Central memory CD8-positive, alpha-beta T cell (primary cell): Measurements from ENCODE around the gene NSUN6.

ENCODE experiments used
- ATAC-seq: fragments of 150-1000 bp; cut with Tn5 transposase; replicated peaks from 2 replicates; pipeline ENCODE4 v1.10.0; 2022; ENCODE audit warnings: mild to moderate bottlenecking, moderate FRiP score, moderate number of reproducible peaks; ENCODE audit not compliant: poor library complexity, severe bottlenecking; ENCODE audit errors: extremely low read depth
- DNase-seq, 2 donors: peaks; one replicate each; pipeline ENCODE4 v3.0.0; 2021; ENCODE audit warnings: low spot score in 2 of 2
- H3K27ac Mint-ChIP-seq: one replicate; pipeline ENCODE4 v1.8.0; 2022; ENCODE audit warnings: low read depth, mild to moderate bottlenecking, moderate library complexity, mixed read lengths
- H3K27me3 Mint-ChIP-seq: one replicate; pipeline ENCODE4 v1.8.0; 2022; ENCODE audit warnings: mixed read lengths
- H3K36me3 Mint-ChIP-seq: one replicate; pipeline ENCODE4 v1.8.0; 2022; ENCODE audit warnings: mild to moderate bottlenecking, moderate library complexity, mixed read lengths; ENCODE audit not compliant: insufficient read depth
- H3K4me1 Mint-ChIP-seq: one replicate; pipeline ENCODE4 v1.8.0; 2022; ENCODE audit warnings: mixed read lengths
- H3K4me3 Mint-ChIP-seq: one replicate; pipeline ENCODE4 v1.8.0; 2022; ENCODE audit warnings: mild to moderate bottlenecking, moderate library complexity, mixed read lengths
- H3K9me3 Mint-ChIP-seq: one replicate; pipeline ENCODE4 v1.8.0; 2022; ENCODE audit warnings: mixed read lengths

Gene NSUN6

DNA sequence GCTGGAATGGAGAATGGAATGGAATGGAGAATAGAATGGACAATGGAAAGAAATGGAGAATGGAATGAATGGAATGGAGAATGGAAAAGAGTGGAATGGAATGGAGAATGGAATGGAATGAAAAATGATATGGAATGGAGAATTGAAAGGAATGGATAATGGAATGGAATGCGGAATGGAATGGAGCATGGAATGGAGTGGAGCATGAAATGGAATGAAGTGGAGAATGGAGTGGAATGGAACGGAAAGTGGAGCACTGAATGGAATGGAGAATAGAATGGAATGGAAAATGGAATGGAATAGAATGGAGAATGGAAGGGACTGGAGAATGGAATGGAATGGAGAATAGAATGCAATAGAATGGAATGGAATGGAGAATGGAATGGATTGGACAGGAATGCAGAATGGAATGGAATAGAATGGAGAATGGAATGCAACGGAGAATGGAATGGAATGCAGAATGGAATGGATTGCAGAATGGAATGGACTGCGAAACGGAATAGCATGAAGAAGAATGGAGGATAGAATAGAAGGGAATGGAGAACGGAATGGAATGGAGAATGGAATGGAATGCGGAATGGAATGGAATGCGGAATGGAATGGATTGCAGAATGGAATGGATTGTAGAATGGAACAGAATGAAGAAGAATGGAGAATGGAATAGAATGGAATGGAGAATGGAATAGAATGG is 89.4 kb downstream of the NSUN6 start:
- Mint-ChIP-seq H3K4me3 (no peak overlapping the region), H3K4me1 (no peaks in the 10 kb centered on the region), H3K27me3 (no peaks in the 10 kb centered on the region), H3K9me3 (no peaks in the 10 kb centered on the region), H3K27ac (no peak overlapping the region), H3K36me3 (no peaks in the 10 kb centered on the region)
- no peak for DNase-seq
- no peak for ATAC-seq

- H3K9me3 Mint-ChIP-seq: no peaks in the 10 kb centered on the region
Observed at GRCh38 chr10:18557960-18558359, 93.4 kb downstream of the NSUN6 start.

DNA sequence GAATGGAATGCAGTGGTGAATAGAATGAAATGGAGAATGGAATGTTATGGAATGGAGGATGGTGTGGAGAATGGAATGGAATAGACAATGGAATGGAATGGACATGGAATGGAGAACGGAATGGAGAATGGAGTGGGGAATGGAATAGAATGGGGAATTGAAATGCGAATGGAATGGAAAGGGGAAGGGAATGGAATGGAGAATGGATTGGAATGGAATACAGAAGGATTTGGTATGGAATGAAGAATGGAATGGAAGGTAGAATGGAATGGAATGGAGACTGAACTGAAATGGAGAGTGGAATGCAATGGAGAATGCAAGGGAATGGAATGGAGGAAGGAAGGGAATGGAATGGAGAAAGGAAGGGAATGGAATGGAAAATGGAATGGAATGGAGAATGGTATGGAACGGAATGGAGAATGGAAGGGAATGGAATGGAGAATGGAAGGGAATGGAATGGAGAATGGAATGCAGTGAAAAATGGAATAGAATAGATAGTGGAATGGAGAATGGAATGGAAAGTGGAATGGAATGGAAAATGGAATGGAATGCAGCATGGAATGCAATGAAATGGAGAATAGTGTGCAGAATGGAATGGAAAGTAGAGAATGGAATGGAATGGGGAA is 94.8 kb downstream of the NSUN6 start:
- no peak for DNase-seq
- Mint-ChIP-seq H3K9me3 (no peaks in the 10 kb centered on the region), H3K27ac (no peak overlapping the region), H3K4me1 (no peaks in the 10 kb centered on the region), H3K36me3 (peaks cover under 1% of the 10 kb centered on the region), H3K4me3 (no peak overlapping the region), H3K27me3 (no peaks in the 10 kb centered on the region)
- ATAC-seq: no peak

More at GRCh38 chr10:18557960-18558359, 93.4 kb downstream of the NSUN6 start:
- Mint-ChIP-seq H3K27ac (no peak overlapping the region), H3K27me3 (no peaks in the 10 kb centered on the region), H3K36me3 (no peaks in the 10 kb centered on the region), H3K4me3 (no peak overlapping the region), H3K4me1 (no peaks in the 10 kb centered on the region)
- ATAC-seq (no peak), DNase-seq (no peak)

- Mint-ChIP-seq H3K27ac (no peak overlapping the region), H3K27me3 (no peaks in the 10 kb centered on the region), H3K4me1 (no peaks in the 10 kb centered on the region), H3K9me3 (no peaks in the 10 kb centered on the region), H3K36me3 (peaks cover 5% of the 10 kb centered on the region), H3K4me3 (no peak overlapping the region)
- DNase-seq: no peak
- no peak for ATAC-seq
Observed at GRCh38 chr10:18554479-18554878, 96.9 kb downstream of the NSUN6 start.

DNA sequence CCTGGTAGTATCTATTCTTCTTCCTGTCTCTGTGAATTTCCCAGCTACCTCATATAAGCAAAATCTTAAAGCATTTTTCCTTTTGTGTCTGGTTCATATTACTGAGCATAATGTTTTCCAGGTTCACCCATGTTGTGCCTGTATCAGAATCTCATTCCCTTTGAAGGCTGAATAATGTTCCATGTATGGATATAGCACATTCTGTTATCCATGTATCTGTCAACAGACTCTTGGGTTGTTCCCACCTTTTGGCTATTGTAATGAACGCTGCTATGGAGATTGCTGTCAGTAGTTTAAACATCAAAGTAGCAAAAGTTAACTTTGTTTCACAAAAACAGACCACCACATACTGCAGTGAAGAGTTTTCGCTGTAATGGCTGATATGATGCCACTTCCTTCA is 99.9 kb downstream of the NSUN6 start:
- no peak overlapping the region for H3K27ac Mint-ChIP-seq
- H3K4me3 Mint-ChIP-seq: no peak overlapping the region
- no peaks in the 10 kb centered on the region for H3K27me3 Mint-ChIP-seq
- no peaks in the 10 kb centered on the region for H3K9me3 Mint-ChIP-seq
- peaks cover 7% of the 10 kb centered on the region for H3K36me3 Mint-ChIP-seq
- DNase-seq: no peak
- ATAC-seq: no peak
- H3K4me1 Mint-ChIP-seq: no peaks in the 10 kb centered on the region

- no peak for ATAC-seq
- no peak overlapping the region for H3K27ac Mint-ChIP-seq
- H3K4me3 Mint-ChIP-seq: no peak overlapping the region
- H3K36me3 Mint-ChIP-seq: peaks cover 16% of the 10 kb centered on the region
- no peaks in the 10 kb centered on the region for H3K9me3 Mint-ChIP-seq
- DNase-seq: no peak
- no peaks in the 10 kb centered on the region for H3K4me1 Mint-ChIP-seq
- H3K27me3 Mint-ChIP-seq: no peaks in the 10 kb centered on the region
Observed at GRCh38 chr10:18549105-18549504, 102.3 kb downstream of the NSUN6 start.

DNA sequence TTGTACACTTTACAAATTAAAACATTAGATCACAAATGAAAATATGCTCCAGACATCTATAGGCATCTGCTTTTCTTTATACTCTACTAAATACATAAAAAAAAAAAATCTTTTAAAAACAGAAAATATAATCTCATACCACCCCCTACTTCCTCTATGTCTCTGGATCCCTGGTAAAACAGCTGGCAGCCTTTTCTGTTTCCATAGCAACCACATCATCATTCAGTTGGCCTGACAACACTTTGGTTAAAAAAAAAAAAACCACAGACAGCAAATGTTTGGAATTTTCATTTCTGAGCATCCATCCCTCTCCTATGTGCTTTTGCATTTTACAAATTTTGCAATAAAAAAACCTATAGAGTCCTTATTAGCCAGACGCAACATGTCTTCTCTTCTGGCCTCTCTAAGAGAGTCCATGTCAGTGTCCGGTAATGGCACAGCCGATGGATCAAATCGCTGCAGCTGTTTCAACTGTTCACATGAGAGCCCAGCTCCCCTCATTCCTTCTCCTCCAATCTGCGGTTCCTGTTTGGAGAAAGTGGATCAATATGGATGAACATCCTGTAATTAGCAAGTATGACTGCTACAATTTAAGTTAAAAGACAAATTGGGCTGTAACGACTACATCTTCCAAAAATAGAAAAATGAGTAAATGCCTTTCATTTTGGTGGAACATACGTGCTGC is 105.6 kb downstream of the NSUN6 start:
- Mint-ChIP-seq H3K4me1 (no peaks in the 10 kb centered on the region), H3K36me3 (peaks cover 21% of the 10 kb centered on the region), H3K9me3 (no peaks in the 10 kb centered on the region), H3K27me3 (no peaks in the 10 kb centered on the region), H3K27ac (no peak overlapping the region), H3K4me3 (no peak overlapping the region)
- DNase-seq (no peak), ATAC-seq (no peak)

DNA sequence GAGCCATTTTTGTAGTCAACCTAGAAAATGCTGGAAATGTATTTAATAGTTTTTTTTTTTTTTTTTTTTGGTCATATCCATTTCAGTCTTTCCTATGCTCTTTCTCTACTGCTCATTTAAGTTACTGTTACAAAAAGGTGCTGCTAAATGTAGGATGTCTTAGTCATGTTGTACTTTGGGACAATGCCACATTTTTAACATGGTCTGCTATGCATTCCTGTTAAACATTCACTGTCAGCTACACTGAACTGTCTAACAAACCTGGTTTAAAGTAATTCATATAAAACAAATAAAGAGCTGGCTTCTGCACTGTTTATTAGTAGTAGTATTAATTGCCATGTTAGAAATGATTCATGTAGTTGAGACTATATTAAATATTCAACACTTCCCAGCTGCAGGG is 108.6 kb downstream of the NSUN6 start:
- ATAC-seq: no peak
- H3K36me3 Mint-ChIP-seq: peaks cover 16% of the 10 kb centered on the region
- no peak overlapping the region for H3K27ac Mint-ChIP-seq
- no peaks in the 10 kb centered on the region for H3K4me1 Mint-ChIP-seq
- H3K4me3 Mint-ChIP-seq: no peak overlapping the region
- no peaks in the 10 kb centered on the region for H3K27me3 Mint-ChIP-seq
- DNase-seq: no peak
- H3K9me3 Mint-ChIP-seq: no peaks in the 10 kb centered on the region

GRCh38 chr10:18540195-18540594 is 111.2 kb downstream of the NSUN6 start:
- no peaks in the 10 kb centered on the region for H3K27me3 Mint-ChIP-seq
- no peak for ATAC-seq
- no peak overlapping the region for H3K4me3 Mint-ChIP-seq
- H3K27ac Mint-ChIP-seq: no peak overlapping the region
- no peaks in the 10 kb centered on the region for H3K4me1 Mint-ChIP-seq
- H3K9me3 Mint-ChIP-seq: no peaks in the 10 kb centered on the region
- H3K36me3 Mint-ChIP-seq: peaks cover 13% of the 10 kb centered on the region
- no peak for DNase-seq

- no peak for ATAC-seq
- H3K27me3 Mint-ChIP-seq: no peaks in the 10 kb centered on the region
- H3K27ac Mint-ChIP-seq: no peak overlapping the region
- H3K9me3 Mint-ChIP-seq: no peaks in the 10 kb centered on the region
- no peaks in the 10 kb centered on the region for H3K4me1 Mint-ChIP-seq
- H3K4me3 Mint-ChIP-seq: no peak overlapping the region
- peaks cover 12% of the 10 kb centered on the region for H3K36me3 Mint-ChIP-seq
- no peak for DNase-seq
Observed at GRCh38 chr10:18539335-18539734, 112.1 kb downstream of the NSUN6 start.

GRCh38 chr10:18533896-18534295 is 117.5 kb downstream of the NSUN6 start:
- ATAC-seq (no peak), DNase-seq (no peak)
- H3K27ac Mint-ChIP-seq: no peak overlapping the region
- no peak overlapping the region for H3K4me3 Mint-ChIP-seq
- H3K27me3 Mint-ChIP-seq: no peaks in the 10 kb centered on the region
- H3K4me1 Mint-ChIP-seq: no peaks in the 10 kb centered on the region
- H3K9me3 Mint-ChIP-seq: no peaks in the 10 kb centered on the region
- H3K36me3 Mint-ChIP-seq: peaks cover 5% of the 10 kb centered on the region

DNA sequence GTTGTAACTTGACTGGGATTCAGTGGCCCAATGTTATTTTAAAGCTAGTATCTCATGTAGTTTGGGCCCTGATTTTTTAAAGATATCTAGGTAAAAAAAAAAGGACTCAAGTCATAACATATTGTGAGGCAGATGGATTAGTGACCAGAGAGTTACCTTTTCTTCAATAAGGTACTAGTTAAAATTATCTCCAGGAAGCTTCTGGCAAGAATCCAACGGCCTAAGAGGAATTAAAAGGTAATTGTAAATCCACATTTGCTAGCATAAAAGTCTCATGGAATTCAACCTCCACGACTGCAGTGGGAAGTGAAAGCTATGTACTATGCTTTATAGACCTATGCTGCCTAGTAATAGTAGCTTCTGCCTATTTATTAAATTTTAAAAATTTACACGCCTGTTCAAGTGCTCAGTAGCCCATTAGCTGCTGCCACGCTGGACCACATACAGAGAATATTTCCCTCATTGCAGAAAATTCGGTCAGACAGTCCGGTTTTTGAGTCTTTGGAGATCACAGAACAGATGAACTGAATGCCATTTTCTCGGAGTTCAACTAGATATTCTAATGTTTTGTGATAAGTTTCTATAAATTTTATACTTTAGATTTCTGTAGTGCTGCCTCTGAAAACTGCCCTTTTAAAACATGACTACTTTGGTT is 118.4 kb downstream of the NSUN6 start:
- no peak for ATAC-seq
- Mint-ChIP-seq H3K4me1 (no peaks in the 10 kb centered on the region), H3K4me3 (no peak overlapping the region), H3K27ac (no peak overlapping the region), H3K36me3 (peaks cover 5% of the 10 kb centered on the region), H3K27me3 (no peaks in the 10 kb centered on the region), H3K9me3 (no peaks in the 10 kb centered on the region)
- DNase-seq: no peak

DNA sequence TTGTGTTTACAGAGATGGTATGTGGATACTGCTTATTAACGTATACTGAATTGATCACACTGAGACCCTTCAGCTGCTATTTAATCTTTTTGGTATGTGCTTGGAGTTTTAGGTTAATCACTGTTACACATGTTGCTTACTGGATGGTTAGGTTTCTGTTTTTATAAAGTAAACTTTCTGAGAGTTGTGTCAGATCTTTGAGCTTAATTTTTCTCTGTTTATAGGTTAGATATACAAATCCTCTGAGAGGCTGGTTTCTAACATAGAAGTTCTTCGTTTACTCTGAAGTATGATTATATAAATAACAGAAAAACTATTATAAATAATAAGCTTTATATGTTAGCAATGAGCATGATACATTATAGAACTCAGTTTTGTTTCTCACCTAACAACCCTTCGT is 123.1 kb downstream of the NSUN6 start:
- Mint-ChIP-seq H3K9me3 (no peaks in the 10 kb centered on the region), H3K4me1 (no peaks in the 10 kb centered on the region), H3K4me3 (no peak overlapping the region), H3K27me3 (no peaks in the 10 kb centered on the region), H3K36me3 (no peaks in the 10 kb centered on the region), H3K27ac (no peak overlapping the region)
- DNase-seq: no peak
- no peak for ATAC-seq
